ENCODE results near the gene SLC12A1. TPM values are rescaled to one million over a fixed set of nuclear protein-coding genes. Genes with fewer than 3 reads are reported as not detected.

The SLC12A1 gene
- total RNA-seq, 1 donor from 2014 or later: not detected

- no peak for ATAC-seq
- no peak for DNase-seq (ENCODE audit: low spot score)
These were observed 137.8 kb downstream of the SLC12A1 start for GRCh38 chr15:48343865-48344264.

DNA sequence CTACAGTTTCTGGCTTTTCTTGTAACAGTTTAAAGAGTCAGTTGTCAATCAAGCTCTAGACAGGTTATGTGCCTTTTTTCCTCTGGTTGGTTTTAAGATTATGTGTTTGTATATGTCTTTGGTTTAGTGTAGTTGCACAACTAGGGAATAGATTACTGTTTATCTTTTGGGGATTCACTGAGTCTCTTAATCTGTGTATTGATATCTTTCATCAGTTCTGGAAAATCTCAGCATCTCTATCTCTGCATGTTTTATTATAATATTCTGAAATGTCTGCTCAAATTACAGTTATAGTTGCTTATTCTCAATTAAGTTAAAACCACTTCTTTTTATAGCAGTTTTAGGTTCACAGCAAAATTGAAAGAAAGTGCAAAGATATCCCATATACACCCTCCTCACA, 139.4 kb downstream of the SLC12A1 start:
- ATAC-seq (no peak), DNase-seq (ENCODE audit: low spot score) (no peak)

- DNase-seq (ENCODE audit: low spot score) (no peak), ATAC-seq (peak; percentile 92)
These were observed 146.5 kb downstream of the SLC12A1 start for GRCh38 chr15:48352474-48353072.

Other genes with a start within 250 kb of the SLC12A1 start
- not detected for gene SLC24A5, start 85.3 kb upstream of the SLC12A1 start, total RNA-seq
- gene MYEF2, start 28.0 kb upstream of the SLC12A1 start, total RNA-seq: 0.20 TPM
- gene CTXN2, start 14.6 kb upstream of the SLC12A1 start, total RNA-seq: not detected
- 31.0 TPM for gene DUT, start 125.1 kb downstream of the SLC12A1 start, total RNA-seq

All from left lobe of liver (tissue), 2 donors.